Measurements from ENCODE around the gene CYSTM1.

The CYSTM1 gene

GRCh38 chr5:140261403-140262171 is 86.6 kb downstream of the CYSTM1 start:
- no peak for DNase-seq

- no peak for DNase-seq
These were observed 87.2 kb downstream of the CYSTM1 start for GRCh38 chr5:140262221-140262620.

GRCh38 chr5:140262839-140263238 is 87.9 kb downstream of the CYSTM1 start:
- no peak for DNase-seq

- no peak for DNase-seq
These were observed 90.9 kb downstream of the CYSTM1 start for GRCh38 chr5:140265845-140266244.

- no peak for DNase-seq
These were observed 91.6 kb downstream of the CYSTM1 start for GRCh38 chr5:140266471-140267200.

- DNase-seq, result no peak
These were observed 92.2 kb downstream of the CYSTM1 start for GRCh38 chr5:140267201-140267540.

- no peak for DNase-seq
These were observed 92.6 kb downstream of the CYSTM1 start for GRCh38 chr5:140267559-140268018.

GRCh38 chr5:140270008-140270407 is 95.0 kb downstream of the CYSTM1 start:
- DNase-seq, result no peak

- DNase-seq, result no peak
These were observed 98.5 kb downstream of the CYSTM1 start for GRCh38 chr5:140273401-140273877.

- DNase-seq, result no peak
These were observed 100.8 kb downstream of the CYSTM1 start for GRCh38 chr5:140275837-140276236.

GRCh38 chr5:140282266-140282665 is 107.3 kb downstream of the CYSTM1 start:
- no peak for DNase-seq

- no peak for DNase-seq
These were observed 109.0 kb downstream of the CYSTM1 start for GRCh38 chr5:140284013-140284412.

GRCh38 chr5:140286424-140286823 is 111.4 kb downstream of the CYSTM1 start:
- no peak for DNase-seq

GRCh38 chr5:140287801-140288521 is 113.0 kb downstream of the CYSTM1 start:
- no peak for DNase-seq

GRCh38 chr5:140292212-140293036 is 117.4 kb downstream of the CYSTM1 start:
- DNase-seq, result no peak
